Breast epithelium (tissue), 4 donors: Measurements from ENCODE around the gene HIVEP3. TPM values are rescaled to one million over a fixed set of nuclear protein-coding genes. Genes with fewer than 3 reads are reported as not detected.

Experiments used
- DNase-seq, 2 donors: peaks; one replicate each; pipeline ENCODE4 v3.0.0-alpha.2; 2019; ENCODE audit warnings: low spot score in 2 of 2
- H3K27ac ChIP-seq, 2 donors: fragments of 200-600 bp; sonication (generic) in 1 of 2; one replicate each; pipeline ENCODE4 v1.5.1; 2016 to 2019; ENCODE audit warnings: mild to moderate bottlenecking in 1 of 2
- H3K27me3 ChIP-seq, 2 donors: fragments of 200-600 bp; sonication (generic) in 1 of 2; one replicate each; pipeline versions ENCODE4 v1.5.1 to v1.6.0; 2017 to 2019; ENCODE audit warnings: control low read depth in 1 of 2, mild to moderate bottlenecking in 1 of 2
- H3K36me3 ChIP-seq: fragments of 200-600 bp; one replicate; pipeline ENCODE4 v1.5.1; 2019
- H3K4me1 ChIP-seq, 2 donors: fragments of 200-600 bp; sonication (generic); one replicate each; pipeline ENCODE4 v1.5.1; 2016 to 2019; ENCODE audit warnings: control low read depth in 1 of 2
- H3K4me3 ChIP-seq, 3 donors: fragments of 200-600 bp; sonication (generic); 1 replicate in 2 of 3; 2 replicates in 1 of 3; pipeline ENCODE4 v1.5.1; 2016 to 2019; ENCODE audit warnings: mild to moderate bottlenecking in 3 of 3, moderate library complexity in 2 of 3
- H3K9me3 ChIP-seq, 2 donors: fragments of 200-600 bp; sonication (generic) in 1 of 2; one replicate each; pipeline ENCODE4 v1.5.1; 2016 to 2019; ENCODE audit warnings: control low read depth in 1 of 2
- POLR2A ChIP-seq: fragments of 450-650 bp; IDR thresholded peaks from one replicate; pipeline ENCODE4 v1.6.1; 2016; ENCODE audit warnings: antibody characterized with exemption, mild to moderate bottlenecking, moderate library complexity
- POLR2AphosphoS5 ChIP-seq, 3 donors: sonication (generic); formaldehyde crosslinking; IDR thresholded peaks; one replicate each; pipeline ENCODE4 v1.6.1; 2017; ENCODE audit warnings: antibody characterized with exemption in 3 of 3
- intact Hi-C: fragments of 100-400 bp; cut with DNase I; formaldehyde crosslinking; loops from one replicate; pipeline ENCODE4 v1.15.1; 2023; ENCODE audit warnings: low total_unique reads
- total RNA-seq, 3 donors: library from RNA; depleted of rRNA; stranded (reverse); fragments of >200 nt; gene quantifications; one replicate each; pipeline ENCODE4 v1.1.0, GENCODE V29; 2016
- TF ChIP-seq, protein P1 (sequence below), 3 donors: fragments of 450-650 bp; IDR thresholded peaks; one replicate each; pipeline ENCODE4 v1.5.1; 2016 to 2017; ENCODE audit warnings: antibody characterized with exemption in 3 of 3, mild to moderate bottlenecking in 3 of 3, moderate library complexity in 3 of 3

Gene HIVEP3
- total RNA-seq, 3 donors from 2014 or later, result 3.5 to 13.5 (median 9.2) TPM

GRCh38 chr1:41880261-41880660 lies 38.5 kb downstream of the HIVEP3 start:
- Histone ChIP-seq H3K36me3 (no peaks in the 10 kb centered on the region), H3K4me1 (no peaks in the 10 kb centered on the region), H3K9me3 (no peaks in the 10 kb centered on the region), H3K4me3 (no peak overlapping the region), H3K27ac (peak overlapping the region in 1 of 2 donors; percentile 77), H3K27me3 (no peaks in the 10 kb centered on the region)
- TF ChIP-seq POLR2A (no peak), POLR2AphosphoS5 (IDR thresholded peaks at IDR 0.05) (no peak)
- TF ChIP-seq, protein P1, sequence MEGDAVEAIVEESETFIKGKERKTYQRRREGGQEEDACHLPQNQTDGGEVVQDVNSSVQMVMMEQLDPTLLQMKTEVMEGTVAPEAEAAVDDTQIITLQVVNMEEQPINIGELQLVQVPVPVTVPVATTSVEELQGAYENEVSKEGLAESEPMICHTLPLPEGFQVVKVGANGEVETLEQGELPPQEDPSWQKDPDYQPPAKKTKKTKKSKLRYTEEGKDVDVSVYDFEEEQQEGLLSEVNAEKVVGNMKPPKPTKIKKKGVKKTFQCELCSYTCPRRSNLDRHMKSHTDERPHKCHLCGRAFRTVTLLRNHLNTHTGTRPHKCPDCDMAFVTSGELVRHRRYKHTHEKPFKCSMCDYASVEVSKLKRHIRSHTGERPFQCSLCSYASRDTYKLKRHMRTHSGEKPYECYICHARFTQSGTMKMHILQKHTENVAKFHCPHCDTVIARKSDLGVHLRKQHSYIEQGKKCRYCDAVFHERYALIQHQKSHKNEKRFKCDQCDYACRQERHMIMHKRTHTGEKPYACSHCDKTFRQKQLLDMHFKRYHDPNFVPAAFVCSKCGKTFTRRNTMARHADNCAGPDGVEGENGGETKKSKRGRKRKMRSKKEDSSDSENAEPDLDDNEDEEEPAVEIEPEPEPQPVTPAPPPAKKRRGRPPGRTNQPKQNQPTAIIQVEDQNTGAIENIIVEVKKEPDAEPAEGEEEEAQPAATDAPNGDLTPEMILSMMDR (IDR thresholded peaks at IDR 0.05), result no peak
- DNase-seq, result no peak
- intact Hi-C loops, result no loop called here

- Histone ChIP-seq H3K27me3 (no peaks in the 10 kb centered on the region), H3K27ac (no peak overlapping the region), H3K9me3 (no peaks in the 10 kb centered on the region), H3K36me3 (no peaks in the 10 kb centered on the region), H3K4me1 (no peaks in the 10 kb centered on the region), H3K4me3 (no peak overlapping the region)
- no peak for DNase-seq
- TF ChIP-seq POLR2A (no peak), POLR2AphosphoS5 (IDR thresholded peaks at IDR 0.05) (no peak)
- TF ChIP-seq, protein P1 (IDR thresholded peaks at IDR 0.05), result no peak
- intact Hi-C loops, result no loop called here
These were observed 39.1 kb downstream of the HIVEP3 start for GRCh38 chr1:41879617-41880016.

DNA sequence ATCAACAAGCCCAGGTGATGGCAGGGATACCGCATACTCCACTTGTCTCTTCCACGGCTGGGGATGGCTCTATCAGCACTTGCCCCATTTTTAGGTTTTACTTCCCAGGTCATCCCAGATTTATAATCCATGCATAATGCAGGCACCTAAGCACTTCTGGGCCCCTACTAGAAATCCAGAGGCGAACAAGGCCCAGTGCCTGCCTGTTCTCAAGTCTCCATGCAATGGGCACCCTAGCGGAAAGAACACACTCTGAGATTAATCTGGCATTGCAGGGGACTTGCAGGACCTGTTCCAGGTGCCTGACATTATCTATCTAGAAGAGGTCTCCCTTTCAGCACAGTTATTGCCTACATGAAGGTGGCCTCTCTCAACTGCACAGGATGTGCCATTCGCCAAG lies 39.8 kb downstream of the HIVEP3 start:
- TF ChIP-seq POLR2AphosphoS5 (IDR thresholded peaks at IDR 0.05) (no peak), POLR2A (no peak)
- TF ChIP-seq, protein P1 (IDR thresholded peaks at IDR 0.05), result no peak

GRCh38 chr1:41878495-41878894 lies 40.2 kb downstream of the HIVEP3 start:
- no peak for DNase-seq
- intact Hi-C loops, result no loop called here
- H3K4me1 ChIP-seq, result no peaks in the 10 kb centered on the region
- H3K4me3 ChIP-seq, result no peak overlapping the region
- H3K9me3 ChIP-seq, result no peaks in the 10 kb centered on the region
- no peak for TF ChIP-seq POLR2A
- TF ChIP-seq, protein P1 (IDR thresholded peaks at IDR 0.05), result no peak
- no peak for TF ChIP-seq POLR2AphosphoS5 (IDR thresholded peaks at IDR 0.05)
- no peaks in the 10 kb centered on the region for H3K27me3 ChIP-seq
- no peak overlapping the region for H3K27ac ChIP-seq
- H3K36me3 ChIP-seq, result no peaks in the 10 kb centered on the region

More for the DNA sequence above, 39.8 kb downstream of the HIVEP3 start:
- Histone ChIP-seq H3K36me3 (no peaks in the 10 kb centered on the region), H3K4me3 (no peak overlapping the region), H3K4me1 (no peaks in the 10 kb centered on the region), H3K27ac (no peak overlapping the region), H3K27me3 (no peaks in the 10 kb centered on the region), H3K9me3 (no peaks in the 10 kb centered on the region)
- intact Hi-C loops, result no loop called here
- no peak for DNase-seq

DNA sequence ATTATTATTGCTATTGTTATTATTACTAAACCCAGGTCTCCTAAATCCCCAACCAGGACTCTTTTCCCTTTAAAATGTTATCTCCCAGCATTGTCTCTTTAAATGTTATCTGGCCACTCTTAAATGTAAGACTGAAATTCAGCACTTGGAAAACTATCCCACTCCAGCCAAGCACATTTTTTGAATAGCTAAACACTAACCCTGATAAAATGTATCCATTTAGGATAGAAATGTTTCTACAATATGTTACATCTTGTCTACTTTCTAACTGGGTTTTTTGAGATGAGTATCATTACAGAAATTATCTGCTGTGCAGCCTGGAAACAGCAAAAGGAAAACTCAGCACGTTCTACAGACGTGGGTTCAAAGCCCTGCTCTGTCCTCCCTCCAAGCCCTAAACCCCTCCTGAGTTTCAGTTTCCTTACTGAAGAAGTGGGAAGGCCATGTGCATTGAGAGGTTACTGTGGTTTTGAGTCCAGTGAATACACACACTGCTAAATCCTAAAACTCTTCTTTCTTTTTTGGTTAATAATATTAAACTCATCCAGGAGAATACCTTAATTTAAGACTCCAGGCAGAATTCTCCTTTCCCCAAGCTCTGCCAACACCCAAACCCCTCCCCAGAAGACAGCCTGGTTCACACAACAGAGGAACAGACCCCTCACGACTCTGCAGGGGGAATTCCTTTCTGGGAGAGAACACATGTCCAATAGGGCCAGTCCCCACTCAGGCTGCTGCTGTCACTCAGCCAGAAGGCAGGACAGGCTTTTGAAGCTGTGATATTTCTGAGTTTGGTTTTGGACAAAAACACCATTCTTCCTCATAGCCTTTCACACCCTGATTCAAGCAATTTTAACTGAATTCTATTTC lies 41.9 kb downstream of the HIVEP3 start:
- Histone ChIP-seq H3K4me1 (no peaks in the 10 kb centered on the region), H3K4me3 (no peak overlapping the region), H3K27me3 (no peaks in the 10 kb centered on the region), H3K27ac (no peak overlapping the region), H3K9me3 (no peaks in the 10 kb centered on the region), H3K36me3 (no peaks in the 10 kb centered on the region)
- DNase-seq, result no peak
- TF ChIP-seq POLR2A (no peak), POLR2AphosphoS5 (IDR thresholded peaks at IDR 0.05) (no peak)
- TF ChIP-seq, protein P1 (IDR thresholded peaks at IDR 0.05), result no peak
- intact Hi-C loops, result no loop called here
